Iris pigment epithelial cell (primary cell): ENCODE results near the gene PADI3.

Source experiments
- DNase-seq: peaks from one replicate; pipeline ENCODE4 v3.0.0-alpha.2; 2011; ENCODE audit warnings: low read depth

The PADI3 gene

DNA sequence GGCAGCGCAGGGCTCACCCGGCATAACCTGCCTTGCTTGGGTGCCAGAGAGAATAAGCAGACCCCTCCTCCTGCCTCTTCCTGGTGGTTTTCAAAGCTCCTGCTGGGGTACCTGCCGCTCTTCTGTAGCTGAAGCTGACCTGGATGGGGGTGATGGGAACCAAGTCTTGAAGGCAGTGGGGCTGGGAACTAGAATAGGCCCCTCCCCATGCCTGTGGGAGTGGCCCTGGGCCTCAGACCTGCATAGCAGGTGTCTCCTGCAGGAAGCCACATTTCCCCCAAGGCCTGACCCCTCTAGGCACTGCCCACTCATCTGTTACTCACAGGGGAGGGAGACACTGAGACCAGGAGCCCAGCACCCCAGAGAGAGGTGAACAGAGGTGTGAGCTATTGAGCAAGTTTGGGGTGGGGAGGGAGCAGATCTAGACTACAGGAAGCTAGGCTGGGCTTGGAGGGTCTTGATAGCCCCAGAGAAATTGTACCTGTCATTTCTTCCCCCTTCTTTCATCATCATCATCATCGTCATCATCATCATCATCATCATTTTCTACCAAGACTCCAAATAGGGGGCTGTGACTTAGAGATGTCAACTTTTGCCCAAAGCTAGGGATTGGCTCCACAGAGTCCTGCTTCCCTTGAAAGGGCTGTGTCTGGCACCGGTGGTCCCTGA is 33.9 kb upstream of the PADI3 start:
- DNase-seq = no peak

GRCh38 chr1:17215545-17215890 is 33.4 kb upstream of the PADI3 start:
- peak; percentile 9 for DNase-seq

DNA sequence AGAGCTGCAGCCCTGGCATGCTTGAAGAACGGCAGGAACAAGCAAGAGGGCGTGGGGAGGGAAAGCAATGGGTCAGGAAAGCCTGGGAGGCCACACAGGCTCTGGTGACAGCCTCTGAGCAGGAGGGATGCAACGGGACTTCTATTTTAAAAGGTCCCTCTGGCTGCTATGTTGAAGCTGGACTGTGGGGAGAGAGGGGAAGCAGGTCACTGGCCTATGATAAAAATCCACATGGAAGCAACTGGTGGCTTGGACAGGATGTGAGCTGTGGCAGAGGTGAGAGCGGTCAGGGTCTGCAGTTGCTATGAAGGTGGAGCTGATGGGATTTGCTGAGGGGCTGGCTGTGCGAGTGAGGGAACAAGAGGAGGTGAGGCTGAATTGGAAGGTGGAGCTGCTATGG is 32.8 kb upstream of the PADI3 start:
- DNase-seq = no peak

- DNase-seq = no peak
Measured at GRCh38 chr1:17217607-17218006, 31.3 kb upstream of the PADI3 start.

DNA sequence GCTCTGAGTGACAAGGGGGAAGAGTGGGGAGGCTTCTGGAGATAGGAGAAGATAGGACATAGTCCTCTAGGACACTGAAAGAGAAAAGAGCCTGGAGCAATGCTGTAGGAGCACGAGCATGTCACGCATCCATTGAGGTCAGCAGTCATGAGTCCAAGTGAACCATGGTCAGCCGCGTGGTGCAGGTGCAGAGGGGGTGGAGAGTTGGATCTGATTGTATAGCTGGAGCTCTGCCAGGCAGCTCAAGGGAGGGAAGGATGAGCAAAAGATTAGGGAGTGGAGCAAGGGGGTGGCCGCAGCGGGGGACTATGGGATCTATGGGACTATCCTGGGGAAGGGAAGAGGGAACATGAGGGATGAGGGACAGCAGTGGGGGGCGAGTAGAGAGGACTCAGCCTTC is 30.0 kb upstream of the PADI3 start:
- no peak for DNase-seq

DNA sequence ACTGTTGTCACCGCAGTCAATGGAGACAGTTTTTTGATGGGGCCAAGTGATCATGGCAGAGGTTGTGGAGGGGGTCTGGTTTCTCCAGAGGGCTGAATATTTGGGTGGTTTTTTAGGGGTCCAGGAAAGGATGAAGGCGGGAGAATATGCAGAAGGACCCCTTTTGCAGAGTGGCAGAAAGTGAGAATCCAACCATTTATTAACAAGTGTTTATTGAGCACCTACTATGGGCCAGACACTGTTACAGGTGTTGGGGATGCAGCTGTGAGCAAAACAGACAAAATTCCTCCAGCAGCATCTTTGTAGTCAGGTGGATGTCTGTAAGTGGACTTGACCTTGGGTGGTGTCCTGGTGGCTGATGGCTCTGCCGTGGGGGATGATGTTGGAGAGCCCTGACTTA is 28.6 kb upstream of the PADI3 start:
- DNase-seq = no peak

DNA sequence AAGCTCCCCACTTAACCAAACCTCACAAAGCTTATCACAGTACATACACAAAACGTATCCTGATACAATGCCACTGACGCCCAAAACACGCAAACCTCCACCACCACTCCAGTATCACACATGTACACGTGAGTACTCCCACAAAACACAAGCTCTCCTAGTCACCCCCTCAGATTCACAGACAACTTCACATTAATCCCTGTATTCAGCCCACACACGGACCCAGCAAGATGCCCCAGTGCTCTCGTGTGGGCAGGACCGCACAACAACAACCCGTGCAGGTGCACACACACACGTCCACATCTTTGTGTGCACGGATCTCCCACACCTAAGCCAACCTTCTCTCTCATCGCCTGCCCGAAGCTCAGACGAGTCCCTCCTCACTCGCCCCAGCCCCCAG is 26.3 kb upstream of the PADI3 start:
- no peak for DNase-seq

DNA sequence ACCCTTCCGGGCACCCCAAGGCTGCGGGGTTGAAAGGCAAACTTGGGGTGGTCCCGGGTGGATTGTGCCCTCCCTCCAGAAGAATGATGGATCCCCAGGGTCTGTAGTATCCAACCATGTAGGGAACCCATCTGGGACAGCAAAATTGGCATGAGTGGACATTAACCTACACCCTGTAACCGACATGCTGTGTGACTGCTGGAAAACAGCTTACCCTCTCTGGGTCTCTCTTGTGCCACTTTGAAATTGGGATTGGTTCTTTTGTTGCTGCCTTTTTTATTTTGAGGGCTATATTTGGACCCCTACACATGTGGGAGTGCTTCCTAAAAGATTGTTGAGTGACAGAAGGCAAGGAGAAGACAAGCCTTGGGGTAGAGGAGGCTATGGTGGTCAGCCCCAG is 24.5 kb upstream of the PADI3 start:
- no peak for DNase-seq

- no peak for DNase-seq
Measured at GRCh38 chr1:17225140-17225539, 23.8 kb upstream of the PADI3 start.

GRCh38 chr1:17227358-17227915 is 21.5 kb upstream of the PADI3 start:
- no peak for DNase-seq

GRCh38 chr1:17228619-17229018 is 20.3 kb upstream of the PADI3 start:
- DNase-seq = no peak

- DNase-seq = no peak
Measured at GRCh38 chr1:17229379-17229778, 19.5 kb upstream of the PADI3 start.

GRCh38 chr1:17230106-17230505 is 18.8 kb upstream of the PADI3 start:
- no peak for DNase-seq

- no peak for DNase-seq
Measured at GRCh38 chr1:17230671-17231310, 18.1 kb upstream of the PADI3 start.

GRCh38 chr1:17232759-17233661 is 15.9 kb upstream of the PADI3 start:
- DNase-seq = peak; percentile 82

DNA sequence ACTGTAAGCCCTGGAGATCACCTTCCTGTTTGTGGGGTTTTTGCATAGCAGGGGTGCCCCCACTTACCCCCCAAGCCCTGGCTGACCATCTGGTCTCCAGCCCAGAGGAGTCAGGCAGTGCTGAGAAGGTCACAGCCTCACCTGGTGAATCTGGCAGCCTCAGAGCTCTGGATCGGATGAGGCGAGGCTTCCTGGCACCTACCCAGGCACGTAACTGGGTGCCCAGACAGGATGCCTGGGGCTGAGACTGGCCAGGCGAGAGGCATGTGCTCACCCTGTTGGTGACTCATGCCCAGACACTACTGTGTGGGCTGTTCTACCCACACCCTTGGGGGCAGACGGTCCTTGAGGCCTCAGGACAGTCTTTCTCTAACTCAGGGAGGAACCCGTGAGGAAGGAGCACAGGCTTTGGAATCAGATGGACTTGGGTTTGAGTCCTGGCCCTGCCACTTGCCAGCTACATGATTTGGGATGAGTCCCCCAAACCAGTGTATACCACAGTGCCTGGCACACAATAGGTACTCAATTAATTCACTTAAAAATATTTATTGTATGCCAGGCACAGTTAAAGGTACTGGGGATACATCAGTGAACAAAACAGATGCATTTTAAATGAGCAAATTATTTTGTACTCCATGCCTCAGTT is 15.1 kb upstream of the PADI3 start:
- peak; percentile 80 for DNase-seq

GRCh38 chr1:17234405-17234804 is 14.5 kb upstream of the PADI3 start:
- no peak for DNase-seq

GRCh38 chr1:17235135-17235885 is 13.6 kb upstream of the PADI3 start:
- no peak for DNase-seq

- peak; percentile 78 for DNase-seq
Measured at GRCh38 chr1:17236779-17237560, 11.9 kb upstream of the PADI3 start.

DNA sequence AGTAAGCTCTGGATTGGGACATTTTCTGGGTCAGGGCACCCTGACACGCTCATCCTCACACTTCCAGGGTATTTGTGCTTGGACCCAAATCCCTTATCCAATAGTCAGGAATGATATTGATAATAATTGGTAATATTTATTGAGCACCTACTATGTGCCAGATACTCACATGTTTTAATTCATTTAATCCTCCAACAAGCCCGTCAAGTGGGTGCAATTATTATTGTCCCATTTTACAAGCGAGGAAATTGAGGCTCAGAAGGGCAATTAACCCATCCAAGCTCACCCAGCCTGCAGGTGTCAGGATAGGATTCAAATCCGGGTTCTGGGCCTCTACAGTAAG is 11.4 kb upstream of the PADI3 start:
- no peak for DNase-seq

GRCh38 chr1:17239420-17239819 is 9.5 kb upstream of the PADI3 start:
- peak; percentile 97 for DNase-seq
